Upper lobe of left lung (tissue), 4 donors: Measurements from ENCODE around the gene EPHB1.

Experiments used
- EP300 ChIP-seq, 4 donors: sonication (generic); formaldehyde crosslinking; IDR thresholded peaks; one replicate each; pipeline ENCODE4 v1.5.1; 2017; ENCODE audit warnings: antibody characterized with exemption in 4 of 4, control low read depth in 2 of 4
- POLR2A ChIP-seq, 4 donors: fragments of 450-650 bp; IDR thresholded peaks; one replicate each; pipeline ENCODE4 v1.5.1; 2016 to 2017; ENCODE audit warnings: antibody characterized with exemption in 4 of 4, mild to moderate bottlenecking in 2 of 4
- POLR2AphosphoS5 ChIP-seq, 2 donors: sonication (generic); formaldehyde crosslinking; IDR thresholded peaks; one replicate each; pipeline ENCODE4 v1.5.1; 2017; ENCODE audit warnings: antibody characterized with exemption in 2 of 2
- TF ChIP-seq, protein P1 (sequence below), 6 experiments: fragments of 450-650 bp in 4 of 6; fragments of 200-600 bp in 2 of 6; sonication (generic) in 2 of 6; IDR thresholded peaks; one replicate each; pipeline ENCODE4 v1.5.1; 2016 to 2019; ENCODE audit warnings: antibody characterized with exemption in 6 of 6

DNA sequence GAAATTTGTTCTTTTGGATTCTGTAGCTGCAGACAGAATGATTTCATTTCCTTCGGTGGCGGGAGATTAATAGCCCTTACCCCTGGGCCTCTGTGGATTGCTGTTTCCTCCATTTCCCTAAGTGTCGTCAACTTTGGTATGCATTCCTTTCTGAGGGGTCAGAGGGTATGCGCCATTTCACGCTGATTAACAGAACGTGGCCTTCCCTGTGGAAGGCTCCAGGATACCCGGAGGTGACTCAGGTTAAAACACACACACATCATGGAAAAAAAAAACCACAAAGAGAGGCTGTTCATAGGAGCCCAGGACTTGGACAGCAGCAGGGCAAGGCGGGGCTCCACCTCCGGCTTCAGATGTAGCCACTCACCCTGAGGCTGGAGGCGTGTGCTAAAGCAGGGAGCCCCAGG, 51.9 kb downstream of the EPHB1 start:
- TF ChIP-seq, protein P1, sequence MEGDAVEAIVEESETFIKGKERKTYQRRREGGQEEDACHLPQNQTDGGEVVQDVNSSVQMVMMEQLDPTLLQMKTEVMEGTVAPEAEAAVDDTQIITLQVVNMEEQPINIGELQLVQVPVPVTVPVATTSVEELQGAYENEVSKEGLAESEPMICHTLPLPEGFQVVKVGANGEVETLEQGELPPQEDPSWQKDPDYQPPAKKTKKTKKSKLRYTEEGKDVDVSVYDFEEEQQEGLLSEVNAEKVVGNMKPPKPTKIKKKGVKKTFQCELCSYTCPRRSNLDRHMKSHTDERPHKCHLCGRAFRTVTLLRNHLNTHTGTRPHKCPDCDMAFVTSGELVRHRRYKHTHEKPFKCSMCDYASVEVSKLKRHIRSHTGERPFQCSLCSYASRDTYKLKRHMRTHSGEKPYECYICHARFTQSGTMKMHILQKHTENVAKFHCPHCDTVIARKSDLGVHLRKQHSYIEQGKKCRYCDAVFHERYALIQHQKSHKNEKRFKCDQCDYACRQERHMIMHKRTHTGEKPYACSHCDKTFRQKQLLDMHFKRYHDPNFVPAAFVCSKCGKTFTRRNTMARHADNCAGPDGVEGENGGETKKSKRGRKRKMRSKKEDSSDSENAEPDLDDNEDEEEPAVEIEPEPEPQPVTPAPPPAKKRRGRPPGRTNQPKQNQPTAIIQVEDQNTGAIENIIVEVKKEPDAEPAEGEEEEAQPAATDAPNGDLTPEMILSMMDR (IDR thresholded peaks at IDR 0.05), result no peak
- no peak for TF ChIP-seq EP300 (IDR thresholded peaks at IDR 0.05)
- TF ChIP-seq POLR2A (IDR thresholded peaks at IDR 0.05), result no peak
- TF ChIP-seq POLR2AphosphoS5 (IDR thresholded peaks at IDR 0.05), result no peak
